Measurements from ENCODE around the gene SLC9A9.

- TF ChIP-seq CTCF (IDR thresholded peaks at IDR 0.05) (no peak), EZH2 (IDR thresholded peaks at IDR 0.05) (no peak)
Observed at GRCh38 chr3:143605233-143605950, 242.9 kb downstream of the SLC9A9 start.

Measured in neural progenitor cell (in vitro differentiated cells).